Measurements from ENCODE around the gene NAT10. TPM values are rescaled to one million over a fixed set of nuclear protein-coding genes. Genes with fewer than 3 reads are reported as not detected.

Gene NAT10
- 8.6 and 15.3 TPM in 2 replicates for total RNA-seq

DNA sequence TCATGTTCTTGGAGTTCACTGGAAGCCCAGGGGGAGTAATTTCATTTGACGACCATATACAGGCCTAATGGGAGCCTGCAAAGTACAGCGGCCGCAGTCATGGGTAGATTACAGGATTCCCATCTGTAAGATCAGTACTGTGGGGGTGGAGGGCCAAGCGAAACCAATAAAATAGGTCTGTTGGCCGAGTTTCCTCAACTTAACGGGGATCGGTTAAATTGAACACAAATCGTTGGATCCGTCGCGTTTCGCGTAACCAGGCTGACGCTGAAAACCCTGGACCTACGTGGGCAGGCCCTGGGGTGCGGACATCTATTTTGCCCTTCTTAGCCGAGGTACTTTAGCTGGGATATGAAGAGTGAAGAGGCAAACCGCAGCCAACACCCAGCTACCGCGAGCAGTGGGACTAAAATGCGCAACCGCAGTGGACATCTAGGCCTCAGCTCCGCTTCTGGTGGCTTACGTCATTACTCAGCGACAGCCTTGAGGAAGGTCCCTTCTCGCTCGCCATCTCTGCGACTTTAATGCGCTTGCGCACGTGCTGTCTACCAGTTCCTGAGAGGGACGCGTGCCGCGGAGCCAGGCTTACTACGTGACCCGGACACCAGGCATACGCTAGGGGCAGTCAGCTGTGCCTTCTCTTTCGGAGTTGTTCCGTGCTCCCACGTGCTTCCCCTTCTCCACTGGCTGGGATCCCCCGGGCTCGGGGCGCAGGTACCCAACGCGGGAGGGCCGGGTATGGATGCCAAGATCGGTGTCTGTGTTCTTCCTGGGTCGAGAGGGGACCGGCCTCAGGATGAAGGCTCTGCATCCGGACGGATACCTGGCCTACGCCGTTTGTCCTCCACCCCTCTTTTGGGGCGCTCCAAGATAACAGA, at the start of gene NAT10:
TSS of gene NAT10 (plus strand) at position 551 of the 878 bp plus-strand sequence. CDS start 2,597 bp downstream, outside the sequence.

Other genes with a start within 250 kb of the NAT10 start
- gene LMO2, start 213.6 kb upstream of the NAT10 start, total RNA-seq, result 75.4 and 87.8 TPM in 2 replicates
- 136 and 172 TPM in 2 replicates for gene CAPRIN1, start 53.9 kb upstream of the NAT10 start, total RNA-seq

Data from dermis lymphatic vessel endothelial cell (primary cell).